GM12891 (cell line): Measurements from ENCODE around the gene CBLN1.

Experiments
- POLR2A ChIP-seq: IDR thresholded peaks from 2 replicates; pipeline ENCODE4 v1.6.1; 2011; ENCODE audit warnings: low read depth, low read length, control low read depth
- POLR2AphosphoS5 ChIP-seq: IDR thresholded peaks from 2 replicates; pipeline ENCODE4 v1.6.1; 2011; ENCODE audit warnings: low read depth, low read length, control low read depth
- POU2F2 ChIP-seq: IDR thresholded peaks from 2 replicates; pipeline ENCODE4 v1.6.1; 2011; ENCODE audit warnings: low read depth, mild to moderate bottlenecking, control low read depth, low read length, moderate library complexity
- SPI1 ChIP-seq: IDR thresholded peaks from 2 replicates; pipeline ENCODE4 v1.6.1; 2011; ENCODE audit warnings: low read depth, low read length, control low read depth
- TAF1 ChIP-seq: IDR thresholded peaks from 2 replicates; pipeline ENCODE4 v1.6.1; 2011; ENCODE audit warnings: low read depth, low read length, control low read depth

GRCh38 chr16:49283376-49284049, 1.9 kb upstream of the CBLN1 start:
- TF ChIP-seq POLR2AphosphoS5 (no peak), SPI1 (no peak), POLR2A (no peak), TAF1 (no peak), POU2F2 (no peak)
